H1 (cell line): ENCODE data around the gene COL21A1. TPM values are rescaled to one million over a fixed set of nuclear protein-coding genes. Genes with fewer than 3 reads are reported as not detected.

ENCODE experiments used
- CTCF ChIA-PET: fragments of 300-600 bp; sonication (Branson Sonifier 250); formaldehyde crosslinking; loops from one replicate; lab custom pipeline; 2021; ENCODE audit not compliant: partially characterized antibody; lab: Charles Lee
- POLR2A ChIA-PET: fragments of 300-600 bp; sonication (Branson Sonifier 250); formaldehyde crosslinking; loops from one replicate; lab custom pipeline; 2021; ENCODE audit warnings: inconsistent platforms; ENCODE audit not compliant: partially characterized antibody; lab: Charles Lee
- DNase-seq, 2 experiments: peaks; one replicate each; pipeline versions ENCODE4 v3.0.0 to v3.0.0-alpha.2; 2010 to 2022; ENCODE audit warnings: low spot score in 2 of 2, low read depth in 1 of 2, mixed read lengths in 1 of 2
- FAIRE-seq: peaks from 2 replicates; lab custom pipeline; 2011; peaks lifted over from hg19 to GRCh38; lab: Jason Lieb, UNC
- H2AFZ ChIP-seq: 2 replicates; pipeline ENCODE4 v1.8.1; 2012; ENCODE audit warnings: low read length, inconsistent platforms
- H2AK5ac ChIP-seq: 2 replicates; pipeline ENCODE4 v1.6.1; 2013; ENCODE audit warnings: low read depth, low read length
- H2BK120ac ChIP-seq: replicated peaks from 2 replicates; pipeline ENCODE3; 2013; ENCODE audit warnings: low read depth, low read length, inconsistent platforms
- H2BK12ac ChIP-seq: 2 replicates; pipeline ENCODE4 v1.6.1; 2013; ENCODE audit warnings: low read depth, low read length
- H2BK15ac ChIP-seq: 2 replicates; pipeline ENCODE4 v1.6.1; 2013; ENCODE audit warnings: low read length
- H2BK20ac ChIP-seq: 2 replicates; pipeline ENCODE4 v1.6.1; 2013; ENCODE audit warnings: low read length
- H2BK5ac ChIP-seq: 2 replicates; pipeline ENCODE4 v1.6.1; 2013; ENCODE audit warnings: low read depth, low read length
- H3K14ac ChIP-seq: 2 replicates; pipeline ENCODE4 v1.6.1; 2013; ENCODE audit warnings: inconsistent platforms; ENCODE audit not compliant: insufficient read length
- H3K18ac ChIP-seq: 2 replicates; pipeline ENCODE4 v1.6.1; 2013; ENCODE audit warnings: low read length; ENCODE audit errors: extremely low read depth
- H3K23ac ChIP-seq: 2 replicates; pipeline ENCODE4 v1.6.1; 2013; ENCODE audit warnings: inconsistent platforms; ENCODE audit not compliant: insufficient read length
- H3K23me2 ChIP-seq: 2 replicates; pipeline ENCODE4 v1.6.1; 2013; ENCODE audit warnings: low read depth, low read length
- H3K27ac ChIP-seq: 2 replicates; pipeline ENCODE4 v1.6.1; 2011; ENCODE audit warnings: low read depth, low read length, inconsistent platforms
- H3K27me3 ChIP-seq, 4 experiments: replicated peaks in 1 of 4; 1 replicate in 1 of 4; 2 replicates in 3 of 4; pipeline versions ENCODE4 v1.6.1 to v1.8.1; 2011 to 2013; ENCODE audit warnings: low read length in 3 of 4, mild to moderate bottlenecking in 3 of 4, inconsistent platforms in 2 of 4, mixed read lengths in 2 of 4, moderate library complexity in 1 of 4; ENCODE audit not compliant: control insufficient read depth in 3 of 4, insufficient read depth in 3 of 4; ENCODE audit errors: extremely low read depth in 1 of 4
- H3K36me3 ChIP-seq, 4 experiments: 2 replicates each; pipeline versions ENCODE4 v1.6.1 to v1.8.1; 2011 to 2013; ENCODE audit warnings: mild to moderate bottlenecking in 4 of 4, low read length in 3 of 4, moderate library complexity in 2 of 4, control low read depth in 1 of 4, inconsistent platforms in 1 of 4; ENCODE audit not compliant: insufficient read depth in 4 of 4, control insufficient read depth in 2 of 4
- H3K4ac ChIP-seq: replicated peaks from 2 replicates; pipeline ENCODE3; 2013; ENCODE audit warnings: low read length, low read depth, mixed read lengths, inconsistent platforms; ENCODE audit not compliant: insufficient read length
- H3K4me1 ChIP-seq, 4 experiments: replicated peaks in 1 of 4; 1 replicate in 1 of 4; 2 replicates in 3 of 4; pipeline versions ENCODE4 v1.6.1 to v1.8.1; 2011 to 2013; ENCODE audit warnings: low read length in 3 of 4, inconsistent platforms in 2 of 4, mixed read lengths in 1 of 4; ENCODE audit not compliant: insufficient read depth in 4 of 4, control insufficient read depth in 3 of 4
- H3K4me2 ChIP-seq, 2 experiments: 2 replicates each; pipeline versions ENCODE4 v1.6.1 to v1.8.1; 2011 to 2013; ENCODE audit warnings: low read depth in 2 of 2, low read length in 2 of 2, control low read depth in 1 of 2, inconsistent platforms in 1 of 2, mild to moderate bottlenecking in 1 of 2; ENCODE audit not compliant: insufficient read depth in 1 of 2
- H3K4me3 ChIP-seq, 4 experiments: fragments of 200-600, 300-600 bp in 1 of 4; sonication (generic), shearing (Covaris generic), sonication (Bioruptor Twin) in 1 of 4; 2 replicates each; pipeline versions ENCODE4 v1.5.1 to v1.8.1; 2011 to 2016; ENCODE audit warnings: low read length in 4 of 4, low read depth in 3 of 4, control low read depth in 2 of 4, inconsistent platforms in 2 of 4, mild to moderate bottlenecking in 2 of 4, mixed read lengths in 1 of 4, moderate library complexity in 1 of 4; ENCODE audit not compliant: insufficient read depth in 2 of 4; ENCODE audit errors: extremely low read depth in 1 of 4
- H3K56ac ChIP-seq: replicated peaks from 2 replicates; pipeline ENCODE3; 2013; ENCODE audit warnings: low read depth, mild to moderate bottlenecking, mixed read lengths, low read length, inconsistent platforms; ENCODE audit not compliant: insufficient read length
- H3K79me1 ChIP-seq: 2 replicates; pipeline ENCODE4 v1.6.1; 2013; ENCODE audit warnings: low read depth, low read length, control low read depth
- H3K79me2 ChIP-seq, 2 experiments: 2 replicates each; pipeline versions ENCODE4 v1.6.1 to v1.8.1; 2012 to 2013; ENCODE audit warnings: low read length in 2 of 2, mild to moderate bottlenecking in 2 of 2, inconsistent platforms in 1 of 2; ENCODE audit not compliant: insufficient read depth in 2 of 2, control insufficient read depth in 1 of 2
- H3K9ac ChIP-seq, 4 experiments: replicated peaks in 1 of 4; 1 replicate in 1 of 4; 2 replicates in 3 of 4; pipeline versions ENCODE4 v1.6.1 to v1.8.1; 2011 to 2013; ENCODE audit warnings: low read depth in 3 of 4, low read length in 3 of 4, control low read depth in 2 of 4, mild to moderate bottlenecking in 2 of 4, moderate library complexity in 2 of 4, inconsistent platforms in 1 of 4; ENCODE audit errors: extremely low read depth in 1 of 4
- H3K9me3 ChIP-seq, 2 experiments: 2 replicates each; pipeline versions ENCODE4 v1.6.1 to v1.8.1; 2012 to 2013; ENCODE audit warnings: mild to moderate bottlenecking in 2 of 2, moderate library complexity in 2 of 2, control low read depth in 1 of 2, inconsistent platforms in 1 of 2, low read depth in 1 of 2, low read length in 1 of 2, mixed read lengths in 1 of 2; ENCODE audit not compliant: insufficient read depth in 2 of 2
- H4K20me1 ChIP-seq, 2 experiments: replicated peaks in 1 of 2; 2 replicates each; pipeline versions ENCODE3 to v1.8.1; 2011 to 2013; ENCODE audit warnings: inconsistent platforms in 2 of 2, low read length in 2 of 2, mild to moderate bottlenecking in 1 of 2; ENCODE audit not compliant: insufficient read depth in 2 of 2, control insufficient read depth in 1 of 2
- H4K5ac ChIP-seq: 2 replicates; pipeline ENCODE4 v1.6.1; 2013; ENCODE audit warnings: low read length, low read depth, mixed read lengths, inconsistent platforms; ENCODE audit not compliant: insufficient read length
- H4K8ac ChIP-seq: 2 replicates; pipeline ENCODE4 v1.8.0; 2013; ENCODE audit warnings: mild to moderate bottlenecking, moderate library complexity, low read length, inconsistent platforms; ENCODE audit not compliant: insufficient read depth; ENCODE audit errors: extremely low read depth
- H4K91ac ChIP-seq: replicated peaks from 2 replicates; pipeline ENCODE3; 2013; ENCODE audit warnings: low read length, mixed read lengths, inconsistent platforms; ENCODE audit not compliant: insufficient read length
- TAF7 ChIP-seq: optimal IDR thresholded peaks from 2 replicates; pipeline ENCODE3; 2011; ENCODE audit warnings: low read depth, mild to moderate bottlenecking, inconsistent platforms, low read length, moderate library complexity, borderline replicate concordance
- WGBS, 2 experiments: shearing (Covaris generic) in 1 of 2; methylation state at CpG; one replicate each; pipeline versions ENCODE4 v1.1.6 to v1.1.7; 2013 to 2015; ENCODE audit warnings: low lambda C conversion rate in 2 of 2, mixed read lengths in 2 of 2, inconsistent platforms in 1 of 2, low coverage in 1 of 2, missing lambda C conversion rate in 1 of 2; ENCODE audit not compliant: insufficient replicate concordance in 2 of 2, insufficient coverage in 1 of 2, insufficient read length in 1 of 2; ENCODE audit errors: extremely low coverage in 1 of 2, missing lambda C conversion rate in 1 of 2; 5-methylcytosine and 5-hydroxymethylcytosine counted together
- polyA plus RNA-seq, 7 experiments: library from polyadenylated mRNA; depleted of rRNA in 3 of 7; stranded (reverse) in 5 of 7; unstranded in 2 of 7; fragments of >200 nt in 5 of 7; fragments of 200-250 nt in 2 of 7; gene quantifications; 1 replicate in 5 of 7; 2 replicates in 1 of 7; 4 replicates in 1 of 7; pipeline versions ENCODE4 v1.2.1 to v1.2.3, GENCODE V29; 2011 to 2013; ENCODE audit warnings: missing spikeins in 2 of 7, mixed read lengths in 2 of 7
- total RNA-seq: library from RNA; stranded (reverse); fragmentation: NEBNext Ultra II Directional; extraction: Animal tissue kit (Norgen Biotek cat#: 25700); gene quantifications from 2 replicates; pipeline ENCODE4 v1.2.1, GENCODE V29; 2021

COL21A1 gene
- total and polyA plus RNA-seq, 2 of the 8 experiments (the other 6 are each of a cell fraction or from before 2014, with no cell fraction given) = 1.6 to 3.4 TPM

- Histone ChIP-seq H4K8ac (no peak overlapping the region), H3K9me3 (no peaks in the 10 kb centered on the region), H2AFZ (no peak overlapping the region), H2BK5ac (no peak overlapping the region), H2BK120ac (no peak overlapping the region), H3K9ac (no peak overlapping the region), H2BK20ac (no peak overlapping the region), H3K14ac (no peak overlapping the region), H3K4me1 (no peaks in the 10 kb centered on the region), H2AK5ac (no peak overlapping the region), H2BK15ac (no peak overlapping the region), H3K23me2 (no peaks in the 10 kb centered on the region), H3K18ac (no peak overlapping the region), H4K91ac (no peak overlapping the region), H4K20me1 (no peaks in the 10 kb centered on the region), H3K4me2 (no peak overlapping the region), H3K4me3 (no peak overlapping the region), H4K5ac (no peak overlapping the region), H3K79me1 (no peaks in the 10 kb centered on the region), H3K36me3 (no peaks in the 10 kb centered on the region), H2BK12ac (no peak overlapping the region), H3K79me2 (no peaks in the 10 kb centered on the region), H3K27ac (no peak overlapping the region), H3K23ac (no peak overlapping the region), H3K4ac (no peak overlapping the region), H3K27me3 (no peaks in the 10 kb centered on the region), H3K56ac (no peak overlapping the region)
- FAIRE-seq = no peak
- CTCF ChIA-PET = no interaction called here
- DNase-seq = no peak
- POLR2A ChIA-PET = interaction anchor here (1.5 kb wide), 1 partner anchor 20 kb away, joined by 4 read pairs; the partner anchor contains the start of gene COL21A1
- WGBS, 2 experiments = 70% methylated on average over 2 of the region's 2 CpGs; no CpG with 5 or more reads in 1 of the 2 experiments
- TF ChIP-seq TAF7 = no peak
These were observed 20.1 kb downstream of the COL21A1 start for GRCh38 chr6:56227071-56227879.
